ENCODE data around the gene AUTS2.

AUTS2 gene

GRCh38 chr7:70782796-70783195, 1184.5 kb downstream of the AUTS2 start:
- Histone ChIP-seq H3K36me3 (ENCODE audit: insufficient read depth, low read length) (peaks cover 96% of the 10 kb centered on the region; the same call in 1 of the 2 replicates), H3K9ac (ENCODE audit: low read depth, low read length, poor library complexity, severe bottlenecking) (no peak overlapping the region), H3K9me2 (replicated peaks; ENCODE audit: low read depth, low read length) (no peaks in the 10 kb centered on the region), H3K9me3 (ENCODE audit: insufficient read depth, low read depth, low read length) (no peaks in the 10 kb centered on the region), H3K27me3 (ENCODE audit: insufficient read depth, low read length, poor library complexity, severe bottlenecking) (no peaks in the 10 kb centered on the region), H3K4me3 (ENCODE audit: low read length, poor library complexity, severe bottlenecking) (no peak overlapping the region), H3K4me1 (ENCODE audit: insufficient read depth, low read length, poor library complexity, severe bottlenecking) (no peaks in the 10 kb centered on the region), H3F3A (ENCODE audit: low read depth) (no peaks in the 10 kb centered on the region), H2AFZ (ENCODE audit: low read length) (no peak overlapping the region), H3K4me2 (ENCODE audit: low read depth, low read length, poor library complexity, severe bottlenecking) (no peak overlapping the region), H3K79me2 (ENCODE audit: insufficient read depth, low read length) (no peaks in the 10 kb centered on the region), H4K20me1 (ENCODE audit: insufficient read depth, low read length, poor library complexity, severe bottlenecking) (no peaks in the 10 kb centered on the region)
- TF ChIP-seq CTCF (conservative IDR thresholded peaks at IDR 0.05; ENCODE audit: low read length), result no peak
- no peak for TF ChIP-seq EZH2phosphoT487 (IDR thresholded peaks at IDR 0.05; ENCODE audit: borderline replicate concordance)

- Histone ChIP-seq H3K4me1 (ENCODE audit: insufficient read depth, low read length, poor library complexity, severe bottlenecking) (no peaks in the 10 kb centered on the region), H3K79me2 (ENCODE audit: insufficient read depth, low read length) (no peaks in the 10 kb centered on the region), H3K27me3 (ENCODE audit: insufficient read depth, low read length, poor library complexity, severe bottlenecking) (no peaks in the 10 kb centered on the region), H4K20me1 (ENCODE audit: insufficient read depth, low read length, poor library complexity, severe bottlenecking) (no peaks in the 10 kb centered on the region), H3K4me3 (ENCODE audit: low read length, poor library complexity, severe bottlenecking) (no peak overlapping the region), H3K9me3 (ENCODE audit: insufficient read depth, low read depth, low read length) (no peaks in the 10 kb centered on the region), H3K9ac (ENCODE audit: low read depth, low read length, poor library complexity, severe bottlenecking) (no peak overlapping the region), H3F3A (ENCODE audit: low read depth) (no peaks in the 10 kb centered on the region), H2AFZ (ENCODE audit: low read length) (no peak overlapping the region), H3K9me2 (replicated peaks; ENCODE audit: low read depth, low read length) (no peaks in the 10 kb centered on the region), H3K36me3 (ENCODE audit: insufficient read depth, low read length) (peaks cover 99% of the 10 kb centered on the region; the same call in 1 of the 2 replicates), H3K4me2 (ENCODE audit: low read depth, low read length, poor library complexity, severe bottlenecking) (no peak overlapping the region)
- TF ChIP-seq CTCF (conservative IDR thresholded peaks at IDR 0.05; ENCODE audit: low read length), result no peak
Measured at GRCh38 chr7:70785427-70785826, 1187.2 kb downstream of the AUTS2 start.

- H3F3A ChIP-seq (ENCODE audit: low read depth), result no peaks in the 10 kb centered on the region
- H3K79me2 ChIP-seq (ENCODE audit: insufficient read depth, low read length), result no peaks in the 10 kb centered on the region
- H3K9ac ChIP-seq (ENCODE audit: low read depth, low read length, poor library complexity, severe bottlenecking), result no peak overlapping the region
- H3K4me2 ChIP-seq (ENCODE audit: low read depth, low read length, poor library complexity, severe bottlenecking), result no peak overlapping the region
- H4K20me1 ChIP-seq (ENCODE audit: insufficient read depth, low read length, poor library complexity, severe bottlenecking), result no peaks in the 10 kb centered on the region
- H3K9me2 ChIP-seq (replicated peaks; ENCODE audit: low read depth, low read length), result no peaks in the 10 kb centered on the region
- H3K36me3 ChIP-seq (ENCODE audit: insufficient read depth, low read length), result peaks cover 100% of the 10 kb centered on the region; the same call in 1 of the 2 replicates
- no peaks in the 10 kb centered on the region for H3K27me3 ChIP-seq (ENCODE audit: insufficient read depth, low read length, poor library complexity, severe bottlenecking)
- H3K4me3 ChIP-seq (ENCODE audit: low read length, poor library complexity, severe bottlenecking), result no peak overlapping the region
- H3K9me3 ChIP-seq (ENCODE audit: insufficient read depth, low read depth, low read length), result no peaks in the 10 kb centered on the region
- no peak for TF ChIP-seq CTCF (conservative IDR thresholded peaks at IDR 0.05; ENCODE audit: low read length)
- TF ChIP-seq EZH2phosphoT487 (IDR thresholded peaks at IDR 0.05; ENCODE audit: borderline replicate concordance), result no peak
- no peak overlapping the region for H2AFZ ChIP-seq (ENCODE audit: low read length)
- H3K4me1 ChIP-seq (ENCODE audit: insufficient read depth, low read length, poor library complexity, severe bottlenecking), result no peaks in the 10 kb centered on the region
Measured at GRCh38 chr7:70786076-70786475, 1187.8 kb downstream of the AUTS2 start.
